Skeletal muscle tissue (tissue), 4 donors: ENCODE data around the gene SMU1. TPM values are rescaled to one million over a fixed set of nuclear protein-coding genes. Genes with fewer than 3 reads are reported as not detected.
"Not testable (repeated sequence)": the region's sequence is repeated elsewhere in the genome, so short reads cannot be mapped to it uniquely, and the experiment has no call there.

Source experiments
- H3K27ac ChIP-seq: one replicate; pipeline ENCODE4 v1.7.0; 2013; ENCODE audit warnings: mild to moderate bottlenecking, low read depth, low read length, inconsistent platforms
- H3K27me3 ChIP-seq, 3 donors: one replicate each; pipeline ENCODE4 v1.7.0; 2013; ENCODE audit warnings: low read length in 3 of 3; ENCODE audit not compliant: control insufficient read depth in 3 of 3, insufficient read depth in 3 of 3
- H3K36me3 ChIP-seq, 3 donors: one replicate each; pipeline ENCODE4 v1.7.0; 2013; ENCODE audit warnings: low read length in 3 of 3; ENCODE audit not compliant: control insufficient read depth in 3 of 3, insufficient read depth in 3 of 3
- H3K4me1 ChIP-seq, 3 donors: one replicate each; pipeline ENCODE4 v1.7.0; 2013; ENCODE audit warnings: low read length in 3 of 3, mild to moderate bottlenecking in 3 of 3; ENCODE audit not compliant: control insufficient read depth in 3 of 3, insufficient read depth in 3 of 3
- H3K4me3 ChIP-seq, 3 donors: one replicate each; pipeline ENCODE4 v1.7.0; 2013; ENCODE audit warnings: low read length in 3 of 3
- H3K9ac ChIP-seq, 3 donors: one replicate each; pipeline ENCODE4 v1.7.0; 2013; ENCODE audit warnings: low read length in 3 of 3, mild to moderate bottlenecking in 3 of 3, moderate library complexity in 2 of 3, low read depth in 1 of 3
- H3K9me3 ChIP-seq, 3 donors: one replicate each; pipeline ENCODE4 v1.7.0; 2013; ENCODE audit warnings: low read length in 3 of 3; ENCODE audit not compliant: control insufficient read depth in 3 of 3
- total RNA-seq: library from RNA; depleted of rRNA; stranded (reverse); fragments of >200 nt; gene quantifications from one replicate; pipeline ENCODE4 v1.2.3, GENCODE V29; 2014
- donor health status: Osteomylitis.

Gene SMU1
- total RNA-seq, 1 donor from 2014 or later, result 30.3 TPM

GRCh38 chr9:33000682-33001055 is 75.8 kb downstream of the SMU1 start:
- Histone ChIP-seq H3K9ac (peak overlapping the region; percentile 92 to 98 (median 94)), H3K27ac (peak overlapping the region; percentile 89), H3K4me3 (peak overlapping the region; percentile 99 to 100 (median 99)), H3K36me3 (peaks cover 8 to 20% (median 12%) of the 10 kb centered on the region in 3 donors), H3K4me1 (peaks cover 5 to 17% (median 10%) of the 10 kb centered on the region in 3 donors)
- H3K9me3 ChIP-seq, H3K27me3 ChIP-seq: not testable (repeated sequence)

DNA sequence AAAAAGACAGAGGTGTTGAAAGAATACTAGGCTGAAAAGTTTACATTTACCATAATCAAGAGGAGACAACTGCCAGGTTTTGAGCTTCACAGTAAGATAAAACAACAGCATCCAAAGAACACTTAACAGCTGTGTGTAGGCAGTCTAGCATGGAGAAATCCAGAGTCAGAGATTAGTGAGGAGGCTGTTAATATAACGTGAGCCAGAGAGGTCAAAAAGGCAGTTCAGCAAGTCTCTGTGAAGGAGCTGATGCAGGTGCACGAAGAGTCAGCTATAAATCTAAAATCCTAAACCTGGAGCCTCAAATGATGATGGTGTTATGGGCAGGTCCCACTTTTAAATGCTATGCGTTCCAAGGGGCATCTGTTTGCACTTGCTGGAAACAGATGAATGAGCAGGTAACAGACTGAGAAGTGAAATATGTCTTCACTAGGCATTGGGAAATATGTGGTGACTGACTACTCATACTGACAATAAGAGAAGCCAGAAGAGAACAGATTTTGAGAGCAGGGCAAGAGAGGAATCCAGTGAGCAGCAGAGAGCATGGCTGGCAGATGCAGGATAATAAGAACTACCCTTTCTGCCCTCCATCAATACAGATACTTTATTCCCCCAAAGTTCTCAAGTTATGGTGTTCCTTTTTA is 83.8 kb downstream of the SMU1 start:
- Histone ChIP-seq H3K36me3 (peaks cover 25 to 39% (median 38%) of the 10 kb centered on the region in 3 donors), H3K4me3 (no peak overlapping the region), H3K4me1 (no peaks in the 10 kb centered on the region), H3K9me3 (no peaks in the 10 kb centered on the region), H3K9ac (no peak overlapping the region), H3K27me3 (no peaks in the 10 kb centered on the region), H3K27ac (no peak overlapping the region)

- Histone ChIP-seq H3K4me3 (no peak overlapping the region), H3K9me3 (no peaks in the 10 kb centered on the region), H3K27me3 (no peaks in the 10 kb centered on the region), H3K27ac (no peak overlapping the region), H3K9ac (no peak overlapping the region), H3K36me3 (peaks cover 31 to 45% (median 38%) of the 10 kb centered on the region in 3 donors), H3K4me1 (no peaks in the 10 kb centered on the region)
These were observed 84.4 kb downstream of the SMU1 start for GRCh38 chr9:32991897-32992594.

Other genes starting within 250 kb of the SMU1 start
- 15.1 TPM for gene APTX, start 75.0 kb downstream of the SMU1 start, total RNA-seq
- gene DNAJA1, start 51.4 kb downstream of the SMU1 start, total RNA-seq, result 54.3 TPM
- gene B4GALT1, start 90.7 kb upstream of the SMU1 start, total RNA-seq, result 14.1 TPM
- gene SPINK4, start 163.5 kb upstream of the SMU1 start, total RNA-seq, result not detected
- gene BAG1, start 188.0 kb upstream of the SMU1 start, total RNA-seq, result 40.2 TPM
- gene CHMP5, start 188.4 kb upstream of the SMU1 start, total RNA-seq, result 52.7 TPM
- gene NFX1, start 213.8 kb upstream of the SMU1 start, total RNA-seq, result 15.1 TPM